Heart left ventricle (tissue), 13 donors: ENCODE results near the gene SYT15.

ENCODE experiments used
- POLR2A ChIP-seq, 2 donors: fragments of 450-650 bp; IDR thresholded peaks; one replicate each; pipeline ENCODE4 v1.6.1; 2017; ENCODE audit warnings: antibody characterized with exemption in 2 of 2, mild to moderate bottlenecking in 2 of 2, moderate library complexity in 2 of 2
- TF ChIP-seq, protein P1 (sequence below), 12 donors: fragments of 200-600 bp; sonication (generic) in 4 of 12; IDR thresholded peaks; one replicate each; pipeline versions ENCODE4 v1.5.0 to v1.8.0; 2018 to 2022; ENCODE audit warnings: antibody characterized with exemption in 12 of 12, mild to moderate bottlenecking in 5 of 12
- donor health status: ischemic (EF 13 %, LVEDD 7.1; RV severe dilation, severe dysfunction).
- donor health status: DM: no; HTN: yes; CAD: no.
- donor health status: DM: no; HTN: no; CAD: no.
- donor health status: ischemic (EF 25% LVEDD 6.9; RV normal size, moderate dysfunction).
- donor health status: ischemic (EF 25% LVEDD 5.7; RV mildly dilated, moderate dysfunction).
- donor health status: ischemic (EF 35%, LVEDD 5.7; RV mildly dilated, moderate dysfunction).
- donor health status: nonischemic (EF 11% LVEDD 7.7; RV severe dilation, severe dysfunction).
- donor health status: DM: yes; HTN: yes; CAD: no.
- donor health status: PGD.
- donor health status: ischemic (EF 29% LVEDD 5.4; RV normal size, mild dysfunction).
- donor health status: nonischemic (EF 23%, LVEDD 6.1; RV moderate dilation, normal function).

DNA sequence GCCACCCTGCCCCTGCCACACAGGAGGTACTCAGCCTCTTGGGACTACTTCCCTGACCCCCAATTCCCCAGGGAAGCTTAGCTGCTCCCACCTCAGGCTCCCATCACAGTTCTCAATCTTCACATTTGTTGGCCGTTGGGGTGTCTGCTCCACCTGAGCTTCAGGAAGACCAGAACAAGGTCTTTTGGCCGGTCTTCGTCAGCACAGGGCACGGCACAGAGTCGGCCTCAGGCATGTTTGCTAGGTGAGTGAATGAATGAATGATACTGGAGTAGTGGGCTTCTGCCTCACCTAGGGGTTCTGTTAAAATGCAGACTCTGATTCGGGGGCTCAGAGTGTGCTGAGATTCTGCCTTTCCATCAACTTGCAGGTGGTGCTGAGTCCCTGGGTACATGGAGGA lies 42.8 kb upstream of the SYT15 start:
- TF ChIP-seq, protein P1, sequence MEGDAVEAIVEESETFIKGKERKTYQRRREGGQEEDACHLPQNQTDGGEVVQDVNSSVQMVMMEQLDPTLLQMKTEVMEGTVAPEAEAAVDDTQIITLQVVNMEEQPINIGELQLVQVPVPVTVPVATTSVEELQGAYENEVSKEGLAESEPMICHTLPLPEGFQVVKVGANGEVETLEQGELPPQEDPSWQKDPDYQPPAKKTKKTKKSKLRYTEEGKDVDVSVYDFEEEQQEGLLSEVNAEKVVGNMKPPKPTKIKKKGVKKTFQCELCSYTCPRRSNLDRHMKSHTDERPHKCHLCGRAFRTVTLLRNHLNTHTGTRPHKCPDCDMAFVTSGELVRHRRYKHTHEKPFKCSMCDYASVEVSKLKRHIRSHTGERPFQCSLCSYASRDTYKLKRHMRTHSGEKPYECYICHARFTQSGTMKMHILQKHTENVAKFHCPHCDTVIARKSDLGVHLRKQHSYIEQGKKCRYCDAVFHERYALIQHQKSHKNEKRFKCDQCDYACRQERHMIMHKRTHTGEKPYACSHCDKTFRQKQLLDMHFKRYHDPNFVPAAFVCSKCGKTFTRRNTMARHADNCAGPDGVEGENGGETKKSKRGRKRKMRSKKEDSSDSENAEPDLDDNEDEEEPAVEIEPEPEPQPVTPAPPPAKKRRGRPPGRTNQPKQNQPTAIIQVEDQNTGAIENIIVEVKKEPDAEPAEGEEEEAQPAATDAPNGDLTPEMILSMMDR (IDR thresholded peaks at IDR 0.05) = no peak
- no peak for TF ChIP-seq POLR2A (IDR thresholded peaks at IDR 0.05)
